Measurements from ENCODE around the gene TRNP1. TPM values are rescaled to one million over a fixed set of nuclear protein-coding genes. Genes with fewer than 3 reads are reported as not detected.

TRNP1 gene
- total and polyA plus RNA-seq, 3 donors from 2014 or later: 4.3 to 7.7 (median 5.7) TPM

GRCh38 chr1:27049607-27050006, 56.1 kb downstream of the TRNP1 start:
- H3K9me3 ChIP-seq: no peaks in the 10 kb centered on the region
- no peak for DNase-seq
- WGBS, 2 donors: 64 to 66% methylated on average over 3 of the region's 3 CpGs
- H3K27me3 ChIP-seq: no peaks in the 10 kb centered on the region
- TF ChIP-seq, protein P1, sequence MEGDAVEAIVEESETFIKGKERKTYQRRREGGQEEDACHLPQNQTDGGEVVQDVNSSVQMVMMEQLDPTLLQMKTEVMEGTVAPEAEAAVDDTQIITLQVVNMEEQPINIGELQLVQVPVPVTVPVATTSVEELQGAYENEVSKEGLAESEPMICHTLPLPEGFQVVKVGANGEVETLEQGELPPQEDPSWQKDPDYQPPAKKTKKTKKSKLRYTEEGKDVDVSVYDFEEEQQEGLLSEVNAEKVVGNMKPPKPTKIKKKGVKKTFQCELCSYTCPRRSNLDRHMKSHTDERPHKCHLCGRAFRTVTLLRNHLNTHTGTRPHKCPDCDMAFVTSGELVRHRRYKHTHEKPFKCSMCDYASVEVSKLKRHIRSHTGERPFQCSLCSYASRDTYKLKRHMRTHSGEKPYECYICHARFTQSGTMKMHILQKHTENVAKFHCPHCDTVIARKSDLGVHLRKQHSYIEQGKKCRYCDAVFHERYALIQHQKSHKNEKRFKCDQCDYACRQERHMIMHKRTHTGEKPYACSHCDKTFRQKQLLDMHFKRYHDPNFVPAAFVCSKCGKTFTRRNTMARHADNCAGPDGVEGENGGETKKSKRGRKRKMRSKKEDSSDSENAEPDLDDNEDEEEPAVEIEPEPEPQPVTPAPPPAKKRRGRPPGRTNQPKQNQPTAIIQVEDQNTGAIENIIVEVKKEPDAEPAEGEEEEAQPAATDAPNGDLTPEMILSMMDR (IDR thresholded peaks at IDR 0.05): no peak
- TF ChIP-seq POLR2A (IDR thresholded peaks at IDR 0.05): no peak
- intact Hi-C loops (cut with DNase I; ENCODE audit: low total_unique reads): loop anchor here (5.0 kb wide), 1 partner anchor 48 kb away; no protein-coding TSS in a partner anchor
- H3K4me3 ChIP-seq: no peak overlapping the region
- no peak overlapping the region for H3K27ac ChIP-seq
- H3K4me1 ChIP-seq: peaks cover 5% of the 10 kb centered on the region
- no peaks in the 10 kb centered on the region for H3K36me3 ChIP-seq (ENCODE audit: low read depth, missing control alignments)

Other genes starting within 250 kb of the TRNP1 start
- 10 to 100 TPM; 47.6 to 52.5 TPM for gene PIGV, start 205.7 kb upstream of the TRNP1 start, total RNA-seq
- gene PIGV, start 205.7 kb upstream of the TRNP1 start, polyA plus RNA-seq (ENCODE audit: insufficient read depth, low read depth, low replicate concordance): 101 TPM
- 10 to 100 TPM; 20.6 to 30.7 TPM for gene ZDHHC18, start 167.0 kb upstream of the TRNP1 start, total RNA-seq
- 17.9 TPM for gene ZDHHC18, start 167.0 kb upstream of the TRNP1 start, polyA plus RNA-seq (ENCODE audit: insufficient read depth, low read depth, low replicate concordance)
- under 1 TPM in 1 of 2 donors, not detected in 1; 0.31 TPM for gene SFN, start 130.5 kb upstream of the TRNP1 start, total RNA-seq
- 0.41 TPM for gene SFN, start 130.5 kb upstream of the TRNP1 start, polyA plus RNA-seq (ENCODE audit: insufficient read depth, low read depth, low replicate concordance)
- 10 to 100 TPM; 19.8 to 22.2 TPM for gene GPN2, start 103.4 kb upstream of the TRNP1 start, total RNA-seq
- gene GPN2, start 103.4 kb upstream of the TRNP1 start, polyA plus RNA-seq (ENCODE audit: insufficient read depth, low read depth, low replicate concordance): 22.2 TPM
- 10 to 100 TPM; 16.5 to 18.9 TPM for gene GPATCH3, start 93.2 kb upstream of the TRNP1 start, total RNA-seq
- gene GPATCH3, start 93.2 kb upstream of the TRNP1 start, polyA plus RNA-seq (ENCODE audit: insufficient read depth, low read depth, low replicate concordance): 17.7 TPM
- 1 to 10 TPM in 1 of 2 donors, under 1 TPM in 1; 0.93 to 2.0 TPM for gene NR0B2, start 79.7 kb upstream of the TRNP1 start, total RNA-seq
- gene NR0B2, start 79.7 kb upstream of the TRNP1 start, polyA plus RNA-seq (ENCODE audit: insufficient read depth, low read depth, low replicate concordance): 1.2 TPM
- gene NUDC, start 71.9 kb upstream of the TRNP1 start, total RNA-seq: 10 to 100 TPM; 78.9 to 95.0 TPM
- 153 TPM for gene NUDC, start 71.9 kb upstream of the TRNP1 start, polyA plus RNA-seq (ENCODE audit: insufficient read depth, low read depth, low replicate concordance)
- gene KDF1, start 33.2 kb upstream of the TRNP1 start, total RNA-seq: 1 to 10 TPM; 3.8 to 4.8 TPM
- 4.0 TPM for gene KDF1, start 33.2 kb upstream of the TRNP1 start, polyA plus RNA-seq (ENCODE audit: insufficient read depth, low read depth, low replicate concordance)
- 10 to 100 TPM; 10.5 to 10.7 TPM for gene TENT5B, start 19.2 kb downstream of the TRNP1 start, total RNA-seq
- 10.7 TPM for gene TENT5B, start 19.2 kb downstream of the TRNP1 start, polyA plus RNA-seq (ENCODE audit: insufficient read depth, low read depth, low replicate concordance)
- gene SLC9A1, start 161.4 kb downstream of the TRNP1 start, total RNA-seq: 10 to 100 TPM; 16.8 to 26.4 TPM
- 33.5 TPM for gene SLC9A1, start 161.4 kb downstream of the TRNP1 start, polyA plus RNA-seq (ENCODE audit: insufficient read depth, low read depth, low replicate concordance)
- gene WDTC1, start 240.9 kb downstream of the TRNP1 start, total RNA-seq: 10 to 100 TPM; 61.4 to 69.5 TPM
- 142 TPM for gene WDTC1, start 240.9 kb downstream of the TRNP1 start, polyA plus RNA-seq (ENCODE audit: insufficient read depth, low read depth, low replicate concordance)

Data from testis (tissue), 3 donors.